ENCODE measurements around the gene RERE. TPM values are rescaled to one million over a fixed set of nuclear protein-coding genes. Genes with fewer than 3 reads are reported as not detected.

The RERE gene
- total RNA-seq, 1 donor from 2014 or later = 114 TPM

GRCh38 chr1:8580566-8580965 lies 236.9 kb downstream of the RERE start:
- ATAC-seq (ENCODE audit: poor library complexity) = peak; percentile 65
- intact Hi-C loops (cut with DNase I) = no loop called here
- no peak for DNase-seq

DNA sequence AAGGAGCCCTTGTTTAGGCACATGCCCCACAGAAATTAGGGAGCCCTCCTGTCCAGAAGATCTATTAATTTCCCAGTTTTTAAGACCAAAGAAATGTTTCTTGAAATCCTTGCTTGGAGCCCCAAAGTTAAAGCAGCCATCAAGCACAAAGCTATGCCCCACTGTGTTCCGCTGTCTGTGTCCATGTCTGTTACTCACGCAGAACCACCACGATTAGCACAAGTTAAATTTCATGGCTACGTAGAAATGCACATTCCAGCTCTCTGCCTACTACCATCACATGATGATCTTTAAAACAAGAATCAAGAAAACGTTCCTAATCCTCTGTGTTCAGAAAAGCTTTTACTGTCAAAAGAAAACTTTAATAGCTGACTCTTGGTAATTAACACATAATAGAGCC lies 238.5 kb downstream of the RERE start:
- ATAC-seq (ENCODE audit: poor library complexity) (no peak), DNase-seq (no peak)
- intact Hi-C loops (cut with DNase I) = no loop called here

DNA sequence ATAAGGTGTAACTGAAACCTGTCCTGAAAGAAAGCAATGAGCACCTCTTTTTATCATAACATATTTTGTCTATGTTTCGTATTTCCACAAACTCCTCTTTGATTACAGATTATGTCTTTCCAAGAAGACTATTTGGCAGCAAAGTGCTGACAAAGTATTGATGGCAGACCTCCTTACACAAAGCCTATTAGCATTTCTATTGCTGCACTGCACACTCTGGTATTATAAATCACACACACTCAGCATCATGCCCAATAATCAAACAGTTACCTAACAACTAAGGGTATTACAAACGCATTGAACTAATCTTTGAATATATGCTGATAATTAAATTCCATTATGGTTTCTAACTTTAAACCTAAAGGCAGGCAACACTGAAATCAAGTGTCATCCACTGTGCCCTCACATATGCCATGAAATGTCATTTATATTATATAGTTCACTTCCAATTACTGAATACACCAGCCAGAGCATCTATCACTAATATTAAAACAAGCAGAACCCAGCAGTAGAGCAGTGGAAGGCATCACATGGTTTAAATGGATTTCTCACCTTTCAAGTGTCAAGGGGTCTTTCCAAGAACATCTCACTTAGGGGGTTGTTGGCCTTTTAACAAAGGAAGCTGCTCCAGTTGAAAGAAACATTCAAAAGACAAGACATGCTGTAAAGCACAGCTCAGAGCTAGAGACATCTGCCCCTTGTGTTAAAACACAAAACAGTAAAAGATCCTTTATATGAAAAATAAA lies 239.1 kb downstream of the RERE start:
- ATAC-seq (ENCODE audit: poor library complexity) = no peak
- intact Hi-C loops (cut with DNase I) = no loop called here
- no peak for DNase-seq

GRCh38 chr1:8574985-8575384 lies 242.5 kb downstream of the RERE start:
- intact Hi-C loops (cut with DNase I) = no loop called here
- no peak for ATAC-seq (ENCODE audit: poor library complexity)
- DNase-seq = no peak

- DNase-seq = no peak
- ATAC-seq (ENCODE audit: poor library complexity) = no peak
- intact Hi-C loops (cut with DNase I) = no loop called here
Observed at GRCh38 chr1:8572106-8572505, 245.3 kb downstream of the RERE start.

DNA sequence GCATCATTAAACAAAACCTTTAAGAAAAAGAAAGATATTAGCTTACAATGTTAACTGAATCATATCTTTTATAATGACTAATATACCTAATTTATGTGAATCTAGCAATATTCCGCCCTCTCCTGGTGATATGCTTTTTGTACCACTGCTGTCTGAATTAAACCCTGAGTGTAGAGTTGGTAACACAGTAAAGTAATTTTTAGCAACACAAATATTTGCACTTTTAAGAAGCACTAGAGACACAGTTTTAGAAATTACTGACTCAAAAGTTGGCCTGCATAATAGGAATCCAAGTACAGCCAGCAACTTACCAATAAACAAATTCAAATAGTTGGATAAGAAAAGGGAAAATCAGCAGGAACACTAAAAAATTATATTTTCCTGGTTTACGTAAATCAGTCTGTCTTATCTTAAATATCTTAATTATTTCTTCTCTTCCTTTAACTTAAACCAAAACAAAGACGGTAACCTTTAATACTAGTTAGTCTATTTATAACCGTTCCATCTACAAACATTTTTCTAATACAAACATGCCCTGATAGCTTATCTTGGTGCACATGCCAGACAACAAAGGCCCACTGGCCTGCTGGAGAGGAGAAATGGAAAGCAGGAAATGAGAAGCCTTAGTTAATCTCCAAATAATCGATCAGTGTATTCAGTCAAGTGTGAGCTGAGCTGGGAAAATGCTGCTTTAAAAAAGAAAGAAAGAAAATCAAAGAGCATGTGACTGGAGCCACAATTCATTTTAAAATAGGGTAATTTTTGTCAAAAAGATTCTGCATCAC lies 246.0 kb downstream of the RERE start:
- no peak for DNase-seq
- ATAC-seq (ENCODE audit: poor library complexity) = peak; percentile 69
- intact Hi-C loops (cut with DNase I) = no loop called here

- ATAC-seq (ENCODE audit: poor library complexity) = no peak
- DNase-seq = no peak
- intact Hi-C loops (cut with DNase I) = no loop called here
Observed at GRCh38 chr1:8570465-8570864, 247.0 kb downstream of the RERE start.

- intact Hi-C loops (cut with DNase I) = loop anchor here (10.0 kb wide), 1 partner anchor 276 kb away; no protein-coding TSS in a partner anchor
- ATAC-seq (ENCODE audit: poor library complexity) (no peak), DNase-seq (no peak)
Observed at GRCh38 chr1:8569242-8569641, 248.2 kb downstream of the RERE start.

DNA sequence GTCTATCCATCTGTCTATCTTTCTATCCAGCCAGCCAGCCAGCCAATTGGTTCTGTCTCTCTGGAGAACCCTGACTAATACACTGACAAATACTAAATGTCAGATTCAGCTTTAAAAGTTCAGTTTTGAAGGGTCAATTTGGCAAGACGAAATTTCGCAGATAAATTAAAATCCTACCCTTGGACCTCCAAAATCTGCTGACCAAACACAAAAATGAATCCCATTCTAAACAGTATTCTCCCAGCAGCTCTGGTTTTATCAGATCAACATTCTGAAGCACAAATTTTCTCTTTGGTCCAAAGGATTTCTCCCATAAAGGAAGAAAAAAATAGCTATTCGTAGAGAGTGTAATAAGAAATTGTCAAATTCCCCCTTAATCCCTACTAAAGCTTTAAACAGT lies 248.6 kb downstream of the RERE start:
- intact Hi-C loops (cut with DNase I) = loop anchor here (10.0 kb wide), 1 partner anchor 276 kb away; no protein-coding TSS in a partner anchor
- no peak for DNase-seq
- ATAC-seq (ENCODE audit: poor library complexity) = no peak

GRCh38 chr1:8567146-8567545 lies 250.3 kb downstream of the RERE start:
- ATAC-seq (ENCODE audit: poor library complexity) = no peak
- no peak for DNase-seq
- intact Hi-C loops (cut with DNase I) = loop anchor here (10.0 kb wide), 1 partner anchor 278 kb away; no protein-coding TSS in a partner anchor

- intact Hi-C loops (cut with DNase I) = loop anchor here (10.0 kb wide), 1 partner anchor 279 kb away; no protein-coding TSS in a partner anchor
Observed at GRCh38 chr1:8565802-8566201, 251.6 kb downstream of the RERE start.

GRCh38 chr1:8563944-8564537 lies 253.4 kb downstream of the RERE start:
- DNase-seq = no peak
- ATAC-seq (ENCODE audit: poor library complexity) = no peak
- intact Hi-C loops (cut with DNase I) = loop anchor here (2.0 to 10.0 kb wide), 3 partner anchors 107 to 281 kb away; no protein-coding TSS in a partner anchor

More at GRCh38 chr1:8565802-8566201, 251.6 kb downstream of the RERE start:
- ATAC-seq (ENCODE audit: poor library complexity) (no peak), DNase-seq (no peak)

GRCh38 chr1:8562881-8563865 lies 254.3 kb downstream of the RERE start:
- DNase-seq (no peak), ATAC-seq (ENCODE audit: poor library complexity) (peak; percentile 20)
- intact Hi-C loops (cut with DNase I) = loop anchor here (2.0 to 10.0 kb wide), 3 partner anchors 108 to 282 kb away; no protein-coding TSS in a partner anchor

DNA sequence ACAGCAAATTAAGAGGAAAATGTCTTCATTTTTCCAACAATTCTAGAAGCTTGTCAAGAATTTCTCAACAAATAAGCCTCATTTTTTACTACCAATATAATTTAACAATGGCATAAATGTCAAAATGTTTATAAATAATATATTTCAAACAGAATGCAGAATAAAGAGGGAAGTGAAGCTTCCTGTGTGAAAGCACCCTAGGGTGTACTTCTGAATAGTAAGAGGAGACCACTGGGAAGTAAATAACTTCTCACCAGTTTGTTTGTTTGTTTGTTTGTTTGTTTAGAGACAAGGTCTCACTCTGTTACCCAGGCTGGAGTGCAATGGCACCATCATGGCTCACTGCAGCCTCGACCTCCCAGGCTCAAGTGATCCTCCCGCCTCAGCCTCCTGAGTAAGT lies 255.2 kb downstream of the RERE start:
- ATAC-seq (ENCODE audit: poor library complexity) (no peak), DNase-seq (no peak)
- intact Hi-C loops (cut with DNase I) = loop anchor here (2.0 to 10.0 kb wide), 3 partner anchors 109 to 283 kb away; no protein-coding TSS in a partner anchor

GRCh38 chr1:8560611-8561544 lies 256.6 kb downstream of the RERE start:
- ATAC-seq (ENCODE audit: poor library complexity) = peak; percentile 74
- intact Hi-C loops (cut with DNase I) = loop anchor here (5.0 to 10.0 kb wide), 2 partner anchors 166 to 284 kb away; no protein-coding TSS in a partner anchor

DNA sequence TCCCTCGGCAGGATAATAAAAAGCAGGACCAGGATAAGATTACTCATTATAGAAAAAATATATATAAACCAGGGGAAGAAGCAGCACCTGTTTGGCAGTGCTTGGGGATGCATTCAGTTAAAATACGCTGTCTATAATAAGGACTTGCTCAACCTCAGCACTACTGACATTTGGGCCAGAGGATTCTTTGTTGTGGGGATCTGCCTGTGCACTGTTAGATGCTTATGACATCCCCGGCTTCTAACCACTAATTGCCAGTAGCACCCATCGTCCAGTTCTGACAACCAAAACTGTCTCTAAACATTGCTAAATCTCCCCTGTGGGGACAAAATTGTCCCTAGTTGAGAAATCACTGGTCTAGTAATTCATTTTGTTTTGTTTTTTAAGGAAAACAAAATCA lies 257.4 kb downstream of the RERE start:
- ATAC-seq (ENCODE audit: poor library complexity) (no peak), DNase-seq (no peak)
- intact Hi-C loops (cut with DNase I) = loop anchor here (5.0 to 10.0 kb wide), 2 partner anchors 167 to 285 kb away; no protein-coding TSS in a partner anchor

More at GRCh38 chr1:8560611-8561544, 256.6 kb downstream of the RERE start:
- no peak for DNase-seq

- DNase-seq = no peak
- no peak for ATAC-seq (ENCODE audit: poor library complexity)
- intact Hi-C loops (cut with DNase I) = no loop called here
Observed at GRCh38 chr1:8555582-8555981, 261.9 kb downstream of the RERE start.
